NCI-H446 (cell line): ENCODE results near the gene PRSS21.

Experiments used
- DNase-seq, 2 experiments: peaks; one replicate each; lab custom pipeline; 2025; lab: John Stamatoyannopoulos, UW

The PRSS21 gene

DNA sequence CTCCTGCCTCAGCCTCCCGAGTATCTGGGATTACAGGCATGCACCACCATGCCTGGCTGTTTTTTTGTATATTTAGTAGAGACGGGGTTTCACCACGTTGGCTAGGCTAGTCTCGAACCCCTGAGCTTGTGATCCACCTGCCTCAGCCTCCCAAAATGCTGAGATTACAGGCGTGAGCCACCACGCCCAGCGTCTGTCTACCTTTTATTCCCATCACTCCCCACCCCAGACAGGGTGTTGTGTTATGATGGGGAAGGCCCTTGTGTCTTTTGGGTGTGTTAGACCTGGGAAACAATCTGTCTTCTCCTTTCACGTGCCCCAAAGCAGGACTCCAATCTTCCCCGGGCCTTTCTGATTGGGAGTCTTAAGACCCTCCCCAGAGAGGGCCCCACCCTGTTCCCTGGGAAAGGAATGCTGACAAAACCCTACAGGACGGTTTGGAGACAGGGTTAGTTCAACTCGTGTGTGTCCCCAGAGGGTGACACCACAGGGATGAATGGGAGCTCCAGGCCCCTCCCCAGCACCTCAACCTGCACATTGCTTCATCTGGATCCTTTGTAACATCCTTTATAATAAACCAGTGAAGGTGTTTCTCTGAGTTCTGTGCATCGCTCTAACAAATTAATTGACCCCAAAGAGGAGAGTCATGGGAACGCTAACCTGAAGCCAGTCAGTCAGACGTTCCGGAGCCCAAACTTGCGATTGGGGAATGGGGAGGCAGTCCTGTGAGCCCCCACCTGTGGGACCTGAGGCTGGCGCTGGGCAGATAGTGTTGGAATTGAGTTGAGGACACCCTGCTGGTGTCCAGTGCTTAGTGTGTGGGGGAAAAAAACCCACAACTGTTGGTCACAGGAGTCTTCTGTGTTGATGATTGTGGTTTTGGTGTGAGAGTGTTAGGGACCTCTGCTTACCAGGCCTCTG is 36.8 kb upstream of the PRSS21 start:
- no peak for DNase-seq

DNA sequence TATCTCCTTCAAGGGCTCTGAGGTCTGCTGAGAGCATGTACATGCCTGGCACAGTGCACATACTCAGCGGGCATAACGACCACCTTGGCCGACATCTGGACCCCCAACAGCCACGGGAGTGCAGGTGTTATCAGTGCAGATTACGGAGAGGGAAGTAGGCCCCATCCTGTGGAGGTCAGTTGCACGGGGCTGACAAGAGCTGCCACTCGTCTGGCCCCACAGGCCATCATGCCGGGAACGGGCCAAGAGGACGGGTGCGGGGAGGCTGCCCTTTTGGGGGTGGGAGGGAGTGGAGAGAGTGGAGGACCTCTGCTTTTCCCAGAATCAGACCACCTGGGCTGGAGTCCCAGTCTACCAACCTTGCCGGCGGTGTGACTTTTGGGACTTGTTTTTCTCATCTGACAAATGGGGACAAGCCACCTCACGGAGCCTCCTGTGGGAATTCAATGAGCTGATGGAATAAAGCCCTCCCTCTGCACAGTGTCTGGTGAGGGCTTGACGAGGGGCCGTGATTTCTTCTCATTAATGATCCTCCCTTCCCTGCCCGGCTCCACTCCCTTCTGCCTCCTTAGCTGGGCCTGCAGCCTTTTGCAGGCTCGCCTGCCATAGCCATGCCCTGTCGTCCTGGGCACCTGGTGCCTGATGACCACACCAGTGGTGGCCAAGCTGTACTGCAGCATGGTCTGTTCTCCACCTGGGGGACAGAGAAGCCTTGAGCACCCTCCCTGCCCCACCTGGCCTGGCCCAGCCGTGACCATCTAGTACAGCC is 34.3 kb upstream of the PRSS21 start:
- DNase-seq, result no peak

DNA sequence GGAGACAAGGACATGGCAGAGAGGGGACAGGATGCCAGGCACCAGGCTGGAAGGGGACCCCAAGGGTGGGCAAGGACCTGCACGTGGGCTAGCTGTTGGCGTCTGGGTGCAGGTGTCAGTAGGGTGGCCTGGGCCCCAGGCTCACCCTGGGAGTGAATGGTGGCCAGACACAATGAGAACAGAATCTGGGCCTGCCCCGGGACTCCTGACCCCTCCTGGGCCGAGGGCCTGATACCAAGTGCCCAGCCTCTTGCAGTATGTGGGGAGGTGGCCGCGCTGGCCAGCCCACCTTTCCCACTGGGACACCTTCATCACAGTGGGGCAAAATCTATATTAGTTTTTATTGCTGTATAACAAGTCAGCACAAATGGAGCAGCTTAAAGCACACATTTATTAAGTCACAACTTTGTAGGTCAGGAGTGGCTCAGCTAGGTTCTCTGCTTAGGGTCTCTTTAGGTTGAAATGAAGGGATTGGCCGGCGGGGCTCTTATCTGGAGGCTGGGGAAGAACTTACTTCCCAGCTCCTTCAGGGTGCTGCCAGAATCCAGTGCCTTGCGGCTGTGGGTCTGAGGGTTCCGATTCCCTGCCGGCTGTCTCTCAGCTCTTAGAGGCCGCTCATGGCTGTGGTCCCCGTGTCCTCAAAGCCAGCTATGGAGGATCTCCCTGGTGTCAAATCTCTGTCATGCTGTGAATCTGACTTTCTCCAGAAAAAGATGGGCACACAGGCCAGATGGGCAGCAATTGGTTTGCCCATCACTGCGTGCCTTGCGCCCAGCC is 33.3 kb upstream of the PRSS21 start:
- no peak for DNase-seq

DNA sequence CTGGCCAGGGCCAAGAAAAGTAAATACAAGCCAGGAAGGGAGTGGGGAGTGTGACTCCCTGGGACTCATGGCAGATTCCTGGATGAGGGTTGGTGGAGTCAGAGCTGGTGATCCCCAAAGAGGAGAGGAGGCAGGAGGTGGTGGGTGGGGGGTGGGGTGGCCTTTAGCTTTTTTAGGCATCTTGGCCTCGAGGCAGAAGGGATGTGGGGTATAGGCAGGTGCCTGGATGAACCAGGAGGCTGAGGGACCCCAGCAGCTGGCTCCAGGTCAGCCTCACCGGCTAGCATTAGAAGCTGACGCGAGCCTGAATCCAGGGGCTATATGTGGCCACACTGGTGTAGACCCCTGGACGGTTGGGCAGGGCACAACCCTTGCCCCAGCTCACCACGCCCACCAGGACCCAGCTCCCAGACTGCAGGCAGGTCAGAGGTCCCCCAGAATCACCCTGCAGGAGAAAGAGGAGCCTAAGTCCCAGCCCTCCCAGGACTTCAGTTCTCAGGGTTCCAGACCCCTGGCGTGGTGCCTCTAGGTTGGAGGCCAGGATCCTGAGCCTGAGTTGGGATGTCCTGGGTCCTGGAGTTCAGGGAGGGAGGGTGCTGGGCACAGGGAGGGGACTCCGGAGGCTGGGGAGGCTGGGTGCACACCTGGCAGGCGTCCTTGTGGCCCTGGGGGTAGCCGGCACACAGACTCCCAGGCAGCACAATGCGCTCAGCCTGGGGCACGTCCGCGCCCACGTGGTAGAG is 32.5 kb upstream of the PRSS21 start:
- no peak for DNase-seq

DNA sequence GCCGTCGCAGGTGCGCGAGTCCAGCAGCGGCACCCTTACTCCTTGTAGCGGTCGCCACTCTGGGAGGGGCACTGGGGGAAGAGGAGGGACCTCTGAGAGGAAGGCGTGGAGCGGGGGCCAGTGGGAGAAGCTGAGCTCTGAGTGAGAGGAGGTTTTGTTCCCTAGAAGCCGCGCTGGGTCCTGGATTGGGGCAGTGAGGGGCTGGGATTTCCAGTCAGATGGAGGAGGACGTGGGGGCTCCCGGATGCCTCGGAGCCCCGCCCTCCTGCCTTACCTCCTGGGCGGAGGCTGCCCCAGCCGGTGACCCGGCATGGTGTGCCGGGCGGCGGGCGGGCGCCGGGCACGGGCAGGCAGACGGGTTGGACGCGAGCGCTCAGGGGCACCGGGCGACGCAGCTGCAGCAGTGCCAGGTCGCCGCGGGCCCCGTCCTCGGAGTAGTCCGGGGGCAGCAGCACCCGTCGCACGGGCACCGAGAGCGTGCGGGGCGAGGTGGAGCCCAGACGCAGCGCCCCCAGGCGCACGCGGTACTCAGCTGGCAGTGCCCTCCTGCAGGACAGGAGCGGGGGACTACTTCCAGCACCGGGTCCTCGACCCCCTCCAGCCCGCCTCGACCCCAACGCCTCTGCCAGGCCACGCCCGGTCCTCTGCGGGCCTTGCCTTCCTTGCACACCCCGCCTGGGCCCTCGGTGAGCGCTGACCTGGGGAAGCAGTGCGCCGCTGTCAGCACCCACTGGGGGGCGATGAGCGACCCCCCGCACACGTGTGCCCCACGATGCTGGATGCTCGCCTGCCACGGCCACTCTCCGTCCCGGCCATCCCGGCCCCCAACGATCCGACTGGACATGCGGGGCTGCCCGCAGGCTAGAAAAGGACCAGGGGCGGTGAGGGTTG is 31.7 kb upstream of the PRSS21 start:
- DNase-seq, result no peak

DNA sequence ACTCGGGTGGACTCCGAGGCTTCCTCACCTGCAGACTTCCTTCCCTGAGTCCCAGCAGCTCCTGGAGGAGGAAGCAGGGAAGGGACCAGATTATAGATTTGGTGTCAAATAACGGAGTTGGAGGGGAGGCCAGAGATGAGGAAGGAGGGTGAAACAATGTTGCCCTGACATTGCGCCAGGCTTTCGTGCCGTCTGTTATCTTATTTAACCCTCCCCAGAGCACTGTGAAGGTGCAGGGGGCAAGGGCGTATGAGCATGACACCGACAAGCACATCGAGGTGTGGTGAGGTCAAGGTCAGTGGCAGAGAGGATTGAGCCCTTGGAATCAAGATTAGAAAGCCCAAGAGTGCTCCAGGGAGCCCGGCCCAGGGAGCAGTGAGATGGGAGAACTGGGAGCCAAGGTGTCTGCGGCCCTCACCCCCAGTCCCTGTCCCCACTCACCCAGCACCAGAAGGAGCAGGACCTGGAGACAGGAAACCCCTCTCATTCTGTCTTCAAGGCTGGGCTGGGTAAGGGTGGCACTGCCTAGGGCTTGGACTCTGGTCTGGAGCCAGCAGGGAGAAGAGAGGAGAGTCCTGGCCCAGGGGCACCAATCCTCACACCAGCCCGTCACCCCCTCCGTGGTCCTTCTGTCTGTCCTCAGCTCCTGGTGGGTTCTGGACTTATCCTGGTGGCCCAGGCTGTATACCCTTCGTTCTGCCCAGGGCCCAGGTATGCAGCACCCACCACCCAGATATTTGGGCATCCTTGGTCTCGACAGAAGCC is 30.8 kb upstream of the PRSS21 start:
- no peak for DNase-seq

DNA sequence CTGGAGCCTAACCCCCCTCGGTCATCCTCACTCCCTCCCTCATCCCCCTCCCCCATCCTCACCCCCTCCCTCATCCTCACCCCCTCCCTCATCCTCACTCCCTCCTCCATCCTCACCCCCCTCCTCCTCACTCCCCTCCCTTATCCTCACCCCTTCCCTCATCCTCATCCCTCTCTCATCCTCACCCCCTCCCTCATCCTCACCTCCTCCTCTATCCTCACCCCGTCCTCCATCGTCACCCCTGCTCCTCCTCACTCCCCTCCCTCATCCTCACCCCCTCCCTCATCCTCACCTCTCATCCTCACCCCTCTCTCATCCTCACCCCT is 30.2 kb upstream of the PRSS21 start:
- DNase-seq, result no peak

DNA sequence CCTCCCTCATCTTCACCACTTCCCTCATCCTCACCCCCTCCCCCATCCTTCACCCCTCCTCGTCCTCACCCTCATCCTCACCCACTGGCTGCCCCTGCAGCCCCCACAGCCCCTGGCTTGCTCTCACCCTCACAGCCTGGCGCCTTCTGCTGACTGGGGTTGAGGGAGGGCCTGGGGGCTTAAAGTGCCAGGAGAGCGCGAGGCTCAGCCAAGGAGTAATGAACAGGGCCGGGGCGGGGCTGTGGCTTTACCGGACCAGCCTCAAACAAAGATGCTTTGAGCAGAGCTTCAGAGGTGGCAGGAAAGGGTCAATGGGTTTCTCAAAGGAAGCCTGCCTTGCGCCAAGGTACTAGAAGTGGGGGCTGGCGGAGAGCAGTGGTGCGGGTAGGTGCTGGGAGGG is 29.6 kb upstream of the PRSS21 start, which contains the start of gene PRSS33:
Gene PRSS33, minus strand, starts transcription at position 155 of the 400 bp plus-strand sequence. CDS start 1,013 bp downstream, outside the sequence.
- no peak for DNase-seq

DNA sequence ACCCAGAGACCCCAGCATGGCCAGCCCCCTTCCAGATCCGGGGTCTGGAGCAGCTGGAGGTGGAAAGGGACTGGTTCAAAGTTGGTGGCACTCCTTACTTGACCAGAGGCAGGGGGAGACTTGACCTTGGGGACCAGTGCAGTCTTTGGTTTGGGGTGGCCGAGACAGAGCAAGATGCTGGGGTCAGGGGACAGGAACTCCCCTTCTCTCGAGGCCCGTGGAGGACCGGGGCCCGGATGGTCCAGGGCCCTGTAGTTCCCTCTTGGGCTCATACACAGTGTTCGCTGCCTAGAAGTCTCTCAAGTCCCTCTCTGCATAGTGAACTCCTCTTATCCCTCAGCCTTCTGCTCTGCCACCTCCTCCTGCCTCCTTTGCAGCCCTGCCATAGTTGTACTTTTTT is 29.1 kb upstream of the PRSS21 start:
- no peak for DNase-seq

DNA sequence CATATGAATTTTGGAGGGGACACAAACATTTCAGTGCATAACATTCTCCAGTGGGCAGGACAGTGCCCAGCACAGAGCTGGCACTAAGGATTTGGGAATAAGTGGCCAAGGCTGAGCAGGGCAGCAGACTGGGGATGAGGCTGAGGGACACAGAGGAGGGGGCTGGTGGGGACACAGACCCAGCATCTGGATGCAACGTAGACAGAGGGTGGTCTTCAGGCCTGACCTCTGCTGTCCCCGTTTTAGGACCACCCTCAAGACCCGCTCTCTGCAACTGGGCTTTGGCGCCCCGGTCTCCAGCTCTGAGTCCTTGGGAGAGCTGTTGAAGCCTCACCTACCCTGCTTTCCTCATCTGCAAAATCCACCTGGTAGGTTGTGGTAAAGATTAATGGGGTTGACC is 26.4 kb upstream of the PRSS21 start:
- no peak for DNase-seq

DNA sequence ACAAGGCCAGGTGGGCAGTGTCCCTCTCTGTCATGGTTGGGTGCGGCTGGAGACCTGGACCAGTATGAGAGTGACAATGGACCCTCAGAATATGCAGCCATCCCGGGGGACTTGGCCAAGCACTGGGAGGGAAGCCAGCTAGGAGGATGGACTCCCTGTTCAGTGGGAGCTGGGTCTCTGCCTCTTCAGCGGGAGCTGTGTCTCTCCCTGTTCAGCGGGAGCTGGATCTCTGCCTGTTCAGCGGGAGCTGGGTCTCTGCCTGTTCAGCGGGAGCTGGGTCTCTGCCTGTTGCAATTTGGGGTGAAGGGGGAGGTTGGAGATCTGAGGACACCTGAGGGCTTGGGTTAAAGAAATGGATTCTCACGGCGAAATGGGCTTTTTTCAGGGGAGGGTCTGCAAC is 25.9 kb upstream of the PRSS21 start:
- DNase-seq, result no peak

DNA sequence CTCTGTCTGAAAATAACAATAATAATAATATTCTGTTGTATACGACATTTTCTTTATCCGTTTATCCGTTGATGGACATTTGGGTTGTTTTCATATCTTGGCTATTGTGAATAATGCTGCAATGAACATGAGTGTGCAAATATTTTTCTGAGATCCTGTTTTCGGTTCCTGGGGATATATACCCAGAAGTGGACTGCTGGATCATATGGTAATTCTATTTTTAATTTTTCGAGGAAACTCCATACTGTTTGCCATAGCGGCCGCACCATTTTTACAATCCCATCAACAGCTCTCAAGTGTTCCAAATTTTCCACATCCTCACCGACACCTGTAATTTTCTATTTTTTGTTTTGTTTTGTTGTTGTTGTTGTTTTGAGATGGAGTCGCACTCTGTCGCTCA is 24.1 kb upstream of the PRSS21 start:
- no peak for DNase-seq

DNA sequence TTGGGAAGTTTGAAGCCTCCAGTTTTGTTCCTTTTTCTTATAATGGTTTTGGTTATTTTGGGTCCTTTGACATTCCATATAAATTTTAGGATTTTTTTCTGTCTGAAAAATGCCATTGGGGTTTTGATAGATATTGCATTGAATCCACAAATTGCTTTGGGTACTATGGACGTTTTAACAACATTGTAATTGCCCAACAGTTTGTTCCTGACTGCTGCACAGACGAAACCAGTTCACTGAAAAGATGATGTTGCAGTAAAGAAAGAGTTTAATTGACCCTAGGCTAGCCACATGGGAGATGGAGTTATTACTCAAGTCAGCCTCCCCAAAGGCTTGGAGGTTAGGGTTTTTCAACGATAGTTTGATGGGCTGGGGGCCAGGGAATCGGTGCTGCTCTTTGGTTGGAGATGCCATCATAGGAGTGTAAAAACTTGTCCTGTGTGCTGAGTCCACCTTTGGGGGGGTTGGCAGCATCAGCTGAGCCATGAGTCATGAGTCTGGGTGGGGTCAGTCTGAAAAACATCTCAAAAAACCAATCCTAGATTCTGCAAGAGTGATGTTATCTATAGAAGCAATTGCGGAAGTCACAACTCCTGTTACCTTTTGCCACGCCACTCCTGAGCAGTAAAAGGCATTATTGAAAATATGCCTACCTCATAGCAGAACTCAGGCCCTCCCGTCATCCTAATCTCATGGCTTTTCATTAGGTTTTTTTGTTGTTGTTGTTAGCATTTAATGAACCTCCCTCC is 21.5 kb upstream of the PRSS21 start:
- DNase-seq, result no peak

DNA sequence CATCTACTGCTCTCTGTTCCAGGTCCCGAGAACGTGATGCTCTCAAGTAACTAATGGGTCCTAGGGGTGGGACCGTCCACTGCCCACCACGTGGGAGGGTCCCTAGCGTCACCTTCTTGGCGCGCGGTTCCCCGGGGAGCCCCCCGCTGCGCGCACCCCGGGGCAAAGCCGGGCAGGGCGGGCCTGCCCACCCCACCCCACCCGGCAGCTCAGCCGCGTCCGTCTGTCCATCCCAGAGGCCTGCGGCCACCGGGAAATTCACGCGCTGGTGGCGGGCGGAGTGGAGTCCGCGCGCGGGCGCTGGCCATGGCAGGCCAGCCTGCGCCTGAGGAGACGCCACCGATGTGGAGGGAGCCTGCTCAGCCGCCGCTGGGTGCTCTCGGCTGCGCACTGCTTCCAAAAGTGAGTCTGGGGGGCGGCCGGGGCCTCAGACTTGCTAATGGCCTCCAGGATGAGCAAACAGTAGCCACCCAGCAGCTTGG is 18.3 kb upstream of the PRSS21 start:
- DNase-seq, result no peak

DNA sequence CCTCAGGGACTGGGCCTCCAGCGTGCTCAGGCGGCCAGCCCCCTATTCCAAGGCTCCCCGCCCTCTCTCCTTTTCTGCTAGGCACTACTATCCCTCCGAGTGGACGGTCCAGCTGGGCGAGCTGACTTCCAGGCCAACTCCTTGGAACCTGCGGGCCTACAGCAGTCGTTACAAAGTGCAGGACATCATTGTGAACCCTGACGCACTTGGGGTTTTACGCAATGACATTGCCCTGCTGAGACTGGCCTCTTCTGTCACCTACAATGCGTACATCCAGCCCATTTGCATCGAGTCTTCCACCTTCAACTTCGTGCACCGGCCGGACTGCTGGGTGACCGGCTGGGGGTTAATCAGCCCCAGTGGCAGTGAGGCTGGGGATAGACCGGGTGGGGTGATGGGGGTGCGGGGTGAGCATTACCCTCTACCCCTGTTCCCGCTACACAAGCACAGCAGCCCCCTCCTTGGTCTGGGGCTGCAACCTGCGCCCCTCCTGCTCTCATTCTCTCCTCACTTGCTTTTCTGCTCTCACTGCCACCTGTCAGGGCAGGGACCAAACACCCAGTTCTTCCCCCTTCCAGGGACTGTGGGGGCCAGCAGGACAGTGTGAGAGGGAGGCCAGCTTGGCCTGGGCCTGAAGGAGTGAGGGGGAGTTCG is 17.7 kb upstream of the PRSS21 start:
- DNase-seq, result no peak

DNA sequence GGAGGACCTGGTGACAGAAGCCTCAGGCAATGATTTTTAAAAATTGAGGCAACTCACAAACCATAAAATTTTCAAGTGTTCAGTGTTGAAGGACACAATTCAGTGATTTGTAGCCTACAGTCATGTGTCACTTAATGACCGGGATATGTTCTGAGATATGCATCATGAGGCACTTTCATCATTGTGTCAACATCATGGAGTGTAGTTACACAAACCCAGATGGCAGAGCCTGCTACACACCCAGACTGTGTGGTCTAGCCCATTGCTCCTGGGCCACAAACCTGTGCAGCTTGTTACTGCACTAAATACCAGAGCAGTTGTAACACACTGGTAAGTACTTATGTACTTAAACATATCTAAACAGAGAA is 17.2 kb upstream of the PRSS21 start:
- no peak for DNase-seq

DNA sequence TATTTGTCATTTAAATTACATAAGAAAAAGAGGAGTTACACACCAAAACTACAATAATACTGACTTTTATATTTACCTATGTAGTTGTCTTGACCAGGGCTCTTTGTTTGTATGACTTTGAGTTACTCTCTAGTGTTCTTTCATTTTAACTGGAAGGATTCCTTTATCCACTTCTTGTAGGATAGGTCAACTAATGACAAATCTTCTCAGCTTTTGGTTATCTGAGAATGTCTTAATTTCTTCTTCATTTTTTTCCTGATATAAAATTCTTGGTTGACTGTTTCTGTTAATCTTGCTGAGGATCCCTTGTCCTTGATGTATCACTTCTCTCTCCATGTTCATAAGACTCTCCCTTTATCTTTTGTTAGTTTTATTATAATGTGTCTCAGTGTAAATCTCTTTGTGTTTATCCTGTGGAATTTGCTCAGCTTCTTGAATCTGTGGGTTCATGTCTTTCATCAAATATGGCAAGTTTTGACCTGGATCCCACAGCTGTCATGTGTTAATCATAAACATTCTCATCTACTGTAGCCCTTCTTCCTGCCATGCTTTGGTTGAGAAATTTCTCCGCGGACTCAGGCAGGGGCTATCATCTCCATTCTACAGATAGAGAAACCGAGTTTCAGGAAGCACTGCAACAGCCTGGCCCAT is 13.4 kb upstream of the PRSS21 start:
- DNase-seq, result no peak

DNA sequence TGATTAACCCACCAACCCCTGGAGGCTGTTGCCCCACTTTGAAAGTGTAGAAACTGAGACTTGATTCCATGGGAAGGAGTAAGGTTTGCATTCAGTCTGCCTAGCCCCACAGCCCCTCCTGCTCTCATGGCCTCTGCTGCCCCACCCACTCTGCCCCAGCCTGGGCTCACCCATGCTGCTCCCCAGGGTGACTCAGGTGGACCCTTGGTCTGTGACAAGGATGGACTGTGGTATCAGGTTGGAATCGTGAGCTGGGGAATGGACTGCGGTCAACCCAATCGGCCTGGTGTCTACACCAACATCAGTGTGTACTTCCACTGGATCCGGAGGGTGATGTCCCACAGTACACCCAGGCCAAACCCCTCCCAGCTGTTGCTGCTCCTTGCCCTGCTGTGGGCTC is 12.3 kb upstream of the PRSS21 start:
- DNase-seq, result no peak
